ENCODE data around the gene GJA8.
"Not testable (repeated sequence)": the region's sequence is repeated elsewhere in the genome, so short reads cannot be mapped to it uniquely, and the experiment has no call there.

GJA8 gene

GRCh38 chr1:147895123-147895522 is 7.5 kb upstream of the GJA8 start:
- H3K27me3 ChIP-seq (ENCODE audit: control insufficient read depth, insufficient read depth, low read length) = peaks cover 19% of the 10 kb centered on the region
- no peak overlapping the region for H3K9ac ChIP-seq (ENCODE audit: low read depth, low read length)
- H3K9me3 ChIP-seq (replicated peaks; ENCODE audit: low read length) = no peaks in the 10 kb centered on the region
- H3K4me1 ChIP-seq (ENCODE audit: control insufficient read depth, insufficient read depth, low read length) = no peaks in the 10 kb centered on the region
- no peak overlapping the region for H3K4me2 ChIP-seq (ENCODE audit: low read length)
- no peak overlapping the region for H3K4me3 ChIP-seq (ENCODE audit: low read length)
- H3K36me3 ChIP-seq (ENCODE audit: insufficient read depth, low read length) = no peaks in the 10 kb centered on the region

- Histone ChIP-seq H3K27me3 (ENCODE audit: control insufficient read depth, insufficient read depth, low read length) (peaks cover 24% of the 10 kb centered on the region), H3K36me3 (ENCODE audit: insufficient read depth, low read length) (no peaks in the 10 kb centered on the region), H3K9me3 (replicated peaks; ENCODE audit: low read length) (no peaks in the 10 kb centered on the region), H3K4me1 (ENCODE audit: control insufficient read depth, insufficient read depth, low read length) (no peaks in the 10 kb centered on the region), H3K9ac (ENCODE audit: low read depth, low read length) (no peak overlapping the region), H3K4me3 (ENCODE audit: low read length) (no peak overlapping the region), H3K4me2 (ENCODE audit: low read length) (no peak overlapping the region)
Observed at GRCh38 chr1:147897029-147897752, 5.4 kb upstream of the GJA8 start.

GRCh38 chr1:147897789-147898188 is 4.8 kb upstream of the GJA8 start:
- no peaks in the 10 kb centered on the region for H3K4me1 ChIP-seq (ENCODE audit: control insufficient read depth, insufficient read depth, low read length)
- H3K9me3 ChIP-seq (replicated peaks; ENCODE audit: low read length) = no peaks in the 10 kb centered on the region
- no peak overlapping the region for H3K4me3 ChIP-seq (ENCODE audit: low read length)
- no peak overlapping the region for H3K4me2 ChIP-seq (ENCODE audit: low read length)
- no peak overlapping the region for H3K9ac ChIP-seq (ENCODE audit: low read depth, low read length)
- H3K36me3 ChIP-seq (ENCODE audit: insufficient read depth, low read length) = no peaks in the 10 kb centered on the region
- H3K27me3 ChIP-seq (ENCODE audit: control insufficient read depth, insufficient read depth, low read length) = peaks cover 24% of the 10 kb centered on the region

GRCh38 chr1:147904726-147905125 is 2.1 kb downstream of the GJA8 start:
- Histone ChIP-seq H3K4me1 (ENCODE audit: control insufficient read depth, insufficient read depth, low read length) (no peaks in the 10 kb centered on the region), H3K4me2 (ENCODE audit: low read length) (no peak overlapping the region), H3K9ac (ENCODE audit: low read depth, low read length) (no peak overlapping the region), H3K27me3 (ENCODE audit: control insufficient read depth, insufficient read depth, low read length) (peaks cover 12% of the 10 kb centered on the region), H3K4me3 (ENCODE audit: low read length) (no peak overlapping the region), H3K36me3 (ENCODE audit: insufficient read depth, low read length) (no peaks in the 10 kb centered on the region), H3K9me3 (replicated peaks; ENCODE audit: low read length) (no peaks in the 10 kb centered on the region)

- H3K4me1 ChIP-seq (ENCODE audit: control insufficient read depth, insufficient read depth, low read length) = no peaks in the 10 kb centered on the region
- no peak overlapping the region for H3K9ac ChIP-seq (ENCODE audit: low read depth, low read length)
- no peak overlapping the region for H3K4me3 ChIP-seq (ENCODE audit: low read length)
- H3K36me3 ChIP-seq (ENCODE audit: insufficient read depth, low read length) = no peaks in the 10 kb centered on the region
- peaks cover 17% of the 10 kb centered on the region for H3K27me3 ChIP-seq (ENCODE audit: control insufficient read depth, insufficient read depth, low read length)
- H3K4me2 ChIP-seq (ENCODE audit: low read length) = no peak overlapping the region
- H3K9me3 ChIP-seq (replicated peaks; ENCODE audit: low read length) = no peaks in the 10 kb centered on the region
Observed at GRCh38 chr1:147907786-147908509, 5.4 kb downstream of the GJA8 start.

- no peak overlapping the region for H3K9ac ChIP-seq (ENCODE audit: low read depth, low read length)
- no peaks in the 10 kb centered on the region for H3K36me3 ChIP-seq (ENCODE audit: insufficient read depth, low read length)
- no peak overlapping the region for H3K4me3 ChIP-seq (ENCODE audit: low read length)
- no peak overlapping the region for H3K4me2 ChIP-seq (ENCODE audit: low read length)
- peaks cover 18% of the 10 kb centered on the region for H3K27me3 ChIP-seq (ENCODE audit: control insufficient read depth, insufficient read depth, low read length)
- no peaks in the 10 kb centered on the region for H3K4me1 ChIP-seq (ENCODE audit: control insufficient read depth, insufficient read depth, low read length)
- H3K9me3 ChIP-seq (replicated peaks; ENCODE audit: low read length) = no peaks in the 10 kb centered on the region
Observed at GRCh38 chr1:147912553-147912952, 10.0 kb downstream of the GJA8 start.

- Histone ChIP-seq H3K9me3 (replicated peaks; ENCODE audit: low read length) (no peaks in the 10 kb centered on the region), H3K4me1 (ENCODE audit: control insufficient read depth, insufficient read depth, low read length) (no peaks in the 10 kb centered on the region), H3K27me3 (ENCODE audit: control insufficient read depth, insufficient read depth, low read length) (peaks cover 18% of the 10 kb centered on the region), H3K9ac (ENCODE audit: low read depth, low read length) (no peak overlapping the region), H3K4me3 (ENCODE audit: low read length) (no peak overlapping the region), H3K36me3 (ENCODE audit: insufficient read depth, low read length) (no peaks in the 10 kb centered on the region), H3K4me2 (ENCODE audit: low read length) (no peak overlapping the region)
Observed at GRCh38 chr1:147913362-147913942, 10.9 kb downstream of the GJA8 start.

- H3K4me3 ChIP-seq (ENCODE audit: low read length) = no peak overlapping the region
- H3K4me1 ChIP-seq (ENCODE audit: control insufficient read depth, insufficient read depth, low read length) = no peaks in the 10 kb centered on the region
- no peak overlapping the region for H3K9ac ChIP-seq (ENCODE audit: low read depth, low read length)
- H3K36me3 ChIP-seq (ENCODE audit: insufficient read depth, low read length) = no peaks in the 10 kb centered on the region
- no peaks in the 10 kb centered on the region for H3K9me3 ChIP-seq (replicated peaks; ENCODE audit: low read length)
- peaks cover 3% of the 10 kb centered on the region for H3K27me3 ChIP-seq (ENCODE audit: control insufficient read depth, insufficient read depth, low read length)
- no peak overlapping the region for H3K4me2 ChIP-seq (ENCODE audit: low read length)
Observed at GRCh38 chr1:147919896-147920295, 17.3 kb downstream of the GJA8 start.

- H3K4me3 ChIP-seq (ENCODE audit: low read length) = no peak overlapping the region
- H3K4me1 ChIP-seq (ENCODE audit: control insufficient read depth, insufficient read depth, low read length) = no peaks in the 10 kb centered on the region
- no peak overlapping the region for H3K9ac ChIP-seq (ENCODE audit: low read depth, low read length)
- peaks cover 3% of the 10 kb centered on the region for H3K27me3 ChIP-seq (ENCODE audit: control insufficient read depth, insufficient read depth, low read length)
- no peaks in the 10 kb centered on the region for H3K9me3 ChIP-seq (replicated peaks; ENCODE audit: low read length)
- no peak overlapping the region for H3K4me2 ChIP-seq (ENCODE audit: low read length)
- H3K36me3 ChIP-seq (ENCODE audit: insufficient read depth, low read length) = no peaks in the 10 kb centered on the region
Observed at GRCh38 chr1:147924813-147925212, 22.2 kb downstream of the GJA8 start.

- H3K36me3 ChIP-seq (ENCODE audit: insufficient read depth, low read length); H3K9me3 ChIP-seq (replicated peaks; ENCODE audit: low read length); H3K4me3 ChIP-seq (ENCODE audit: low read length); H3K4me1 ChIP-seq (ENCODE audit: control insufficient read depth, insufficient read depth, low read length); H3K9ac ChIP-seq (ENCODE audit: low read depth, low read length); H3K4me2 ChIP-seq (ENCODE audit: low read length); H3K27me3 ChIP-seq (ENCODE audit: control insufficient read depth, insufficient read depth, low read length): not testable (repeated sequence)
Observed at GRCh38 chr1:147927215-147927614, 24.6 kb downstream of the GJA8 start.

GRCh38 chr1:147927689-147928088 is 25.1 kb downstream of the GJA8 start:
- not testable (repeated sequence) for H3K27me3 ChIP-seq (ENCODE audit: control insufficient read depth, insufficient read depth, low read length); H3K4me1 ChIP-seq (ENCODE audit: control insufficient read depth, insufficient read depth, low read length); H3K4me3 ChIP-seq (ENCODE audit: low read length); H3K36me3 ChIP-seq (ENCODE audit: insufficient read depth, low read length); H3K4me2 ChIP-seq (ENCODE audit: low read length); H3K9ac ChIP-seq (ENCODE audit: low read depth, low read length); H3K9me3 ChIP-seq (replicated peaks; ENCODE audit: low read length)

Measured in skeletal muscle satellite cell (primary cell).